Measurements from ENCODE around the gene RGS5.
"Not testable (repeated sequence)": the region's sequence is repeated elsewhere in the genome, so short reads cannot be mapped to it uniquely, and the experiment has no call there.

The RGS5 gene

GRCh38 chr1:163202833-163203451 is at the start of gene RGS5:
Gene RGS5 (minus strand): TSS chr1:163202916. CDS start chr1:163202835, 81 bp downstream.
- in situ Hi-C loops (cut with HindIII; ENCODE audit: low sequenced_read_pairs), result no loop called here

DNA sequence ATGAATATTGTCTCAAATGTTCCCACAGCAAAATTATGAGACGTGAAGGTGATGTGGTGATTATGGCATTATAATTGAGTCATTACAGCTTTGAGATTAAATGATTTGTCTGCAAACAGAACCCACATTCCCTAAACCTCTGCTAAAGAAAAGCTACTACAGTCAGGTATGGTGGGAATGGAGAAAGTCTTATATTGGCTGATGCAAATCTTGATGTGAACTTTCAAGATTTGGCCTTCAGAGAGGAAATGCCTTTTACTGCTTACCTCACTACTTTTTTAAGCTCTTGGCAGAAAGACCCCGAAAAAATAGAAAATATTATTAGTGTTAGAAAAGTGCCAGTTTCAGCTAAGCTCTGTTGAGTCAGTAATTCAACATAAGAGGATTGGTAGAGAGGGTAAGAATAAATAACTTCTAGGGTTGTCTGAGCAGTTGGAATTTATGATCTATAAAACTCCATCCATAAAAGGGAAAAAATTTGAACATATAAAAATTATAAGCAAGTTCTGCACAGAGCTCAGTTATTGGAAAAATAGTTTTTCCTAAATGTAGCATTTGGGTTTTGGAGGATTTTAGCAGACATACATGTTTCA is 47.8 kb upstream of the RGS5 start:
- in situ Hi-C loops (cut with HindIII; ENCODE audit: low sequenced_read_pairs), result no loop called here

DNA sequence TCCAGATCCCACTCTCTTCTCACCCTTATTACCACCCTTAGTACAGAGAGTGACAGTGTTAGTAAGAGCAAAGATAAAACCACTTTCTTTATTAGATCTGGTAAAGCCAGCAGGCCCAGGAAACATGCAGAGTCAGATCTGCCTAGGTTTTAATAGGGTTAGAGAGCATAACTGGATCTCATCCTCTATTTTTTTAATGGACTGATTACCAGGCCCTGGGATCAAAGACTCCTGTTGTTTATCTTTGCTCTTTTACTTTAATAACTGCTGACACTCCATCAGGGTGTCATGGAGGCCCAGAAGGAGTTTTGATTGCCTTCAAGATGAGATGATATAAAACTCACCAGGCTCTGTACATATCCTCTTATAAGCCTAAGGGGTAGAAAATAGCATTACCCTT is 45.3 kb upstream of the RGS5 start:
- in situ Hi-C loops (cut with HindIII; ENCODE audit: low sequenced_read_pairs), result no loop called here

GRCh38 chr1:163244648-163245047 is 41.9 kb upstream of the RGS5 start:
- in situ Hi-C loops (cut with HindIII; ENCODE audit: low sequenced_read_pairs), result not testable (repeated sequence)

DNA sequence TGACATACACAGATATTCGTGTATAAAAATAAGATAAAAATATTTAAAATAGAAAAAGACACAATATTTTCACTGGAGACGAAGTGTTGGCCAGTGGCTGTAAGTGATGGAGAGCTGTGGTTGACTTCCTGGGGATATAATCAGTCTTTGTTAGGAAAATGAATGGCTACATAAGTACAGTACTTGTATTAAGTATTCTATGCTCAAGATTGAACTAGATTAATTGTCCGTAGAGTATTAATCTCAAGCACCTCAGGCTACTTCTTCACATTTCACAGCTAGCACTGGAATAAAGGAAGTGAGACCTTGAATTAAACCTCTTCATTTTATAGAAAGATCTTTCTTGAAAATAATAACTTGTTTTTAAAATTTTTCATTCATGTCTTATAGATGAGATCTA is 39.0 kb upstream of the RGS5 start:
- in situ Hi-C loops (cut with HindIII; ENCODE audit: low sequenced_read_pairs), result no loop called here

DNA sequence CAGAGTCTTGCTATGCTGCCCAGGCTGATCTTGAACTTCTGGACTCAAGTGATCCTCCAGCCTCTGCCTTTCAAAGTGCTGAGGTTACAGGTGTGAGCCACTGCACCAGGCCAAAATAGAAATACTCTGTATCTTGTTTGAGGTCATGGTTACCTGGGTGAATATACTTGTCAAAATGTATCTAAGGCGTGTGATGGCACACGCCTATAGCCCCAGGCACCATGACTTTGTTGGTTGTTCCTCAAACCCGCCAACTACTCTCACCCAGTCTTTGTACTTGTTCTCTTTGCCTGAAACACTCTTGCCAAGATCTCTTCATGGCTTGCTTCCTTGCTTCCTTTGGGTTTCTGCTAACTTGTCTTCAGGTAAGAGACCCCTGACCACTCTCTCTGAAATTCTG is 38.0 kb upstream of the RGS5 start:
- in situ Hi-C loops (cut with HindIII; ENCODE audit: low sequenced_read_pairs), result no loop called here

- in situ Hi-C loops (cut with HindIII; ENCODE audit: low sequenced_read_pairs), result not testable (repeated sequence)
Measured at GRCh38 chr1:163233643-163234042, 30.9 kb upstream of the RGS5 start.

- in situ Hi-C loops (cut with HindIII; ENCODE audit: low sequenced_read_pairs), result no loop called here
Measured at GRCh38 chr1:163231385-163231784, 28.7 kb upstream of the RGS5 start.

GRCh38 chr1:163230827-163231226 is 28.1 kb upstream of the RGS5 start:
- in situ Hi-C loops (cut with HindIII; ENCODE audit: low sequenced_read_pairs), result no loop called here

GRCh38 chr1:163228271-163228670 is 25.6 kb upstream of the RGS5 start:
- in situ Hi-C loops (cut with HindIII; ENCODE audit: low sequenced_read_pairs), result not testable (repeated sequence)

- in situ Hi-C loops (cut with HindIII; ENCODE audit: low sequenced_read_pairs), result no loop called here
Measured at GRCh38 chr1:163227126-163227525, 24.4 kb upstream of the RGS5 start.

- in situ Hi-C loops (cut with HindIII; ENCODE audit: low sequenced_read_pairs), result no loop called here
Measured at GRCh38 chr1:163213626-163214025, 10.9 kb upstream of the RGS5 start.

DNA sequence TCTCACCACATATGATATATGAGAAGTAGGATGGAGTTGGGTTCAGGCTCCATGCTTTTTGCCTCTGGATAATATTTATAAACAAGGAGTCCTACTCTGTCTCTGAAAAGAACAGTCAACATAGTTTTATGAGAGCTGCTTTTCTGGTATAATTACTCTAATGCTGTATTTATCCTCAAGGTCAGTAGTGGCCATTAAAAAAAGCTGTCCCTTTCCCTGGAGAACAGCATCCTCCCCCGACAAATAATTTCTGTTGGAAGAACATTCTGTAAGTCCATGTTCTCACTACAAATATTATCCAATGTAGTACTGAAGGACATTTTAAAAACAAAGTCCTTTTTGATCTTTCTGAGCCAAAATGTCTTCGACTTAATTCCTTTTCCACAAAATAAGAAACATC is 9.0 kb upstream of the RGS5 start:
- in situ Hi-C loops (cut with HindIII; ENCODE audit: low sequenced_read_pairs), result no loop called here

GRCh38 chr1:163205513-163205912 is 2.8 kb upstream of the RGS5 start:
- in situ Hi-C loops (cut with HindIII; ENCODE audit: low sequenced_read_pairs), result no loop called here

DNA sequence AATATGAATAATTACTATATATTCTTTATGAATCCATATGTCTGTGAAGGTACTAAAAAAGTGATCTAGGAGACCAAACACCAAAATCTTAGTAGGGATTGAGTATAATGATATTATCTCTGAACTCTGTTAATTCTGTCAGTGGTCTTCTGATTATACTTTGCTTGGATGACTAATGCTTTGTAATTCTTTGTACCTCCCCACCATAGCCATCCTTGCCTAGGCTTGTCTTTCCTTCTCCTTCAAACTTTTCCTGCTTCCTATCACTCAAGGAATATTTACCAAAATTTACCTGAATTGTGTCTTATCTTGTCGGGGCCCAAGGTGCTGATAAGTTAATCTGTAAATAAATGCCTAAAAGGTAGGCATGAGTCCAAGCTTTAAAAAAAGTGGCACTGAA is 845 bp upstream of the RGS5 start:
- in situ Hi-C loops (cut with HindIII; ENCODE audit: low sequenced_read_pairs), result no loop called here

DNA sequence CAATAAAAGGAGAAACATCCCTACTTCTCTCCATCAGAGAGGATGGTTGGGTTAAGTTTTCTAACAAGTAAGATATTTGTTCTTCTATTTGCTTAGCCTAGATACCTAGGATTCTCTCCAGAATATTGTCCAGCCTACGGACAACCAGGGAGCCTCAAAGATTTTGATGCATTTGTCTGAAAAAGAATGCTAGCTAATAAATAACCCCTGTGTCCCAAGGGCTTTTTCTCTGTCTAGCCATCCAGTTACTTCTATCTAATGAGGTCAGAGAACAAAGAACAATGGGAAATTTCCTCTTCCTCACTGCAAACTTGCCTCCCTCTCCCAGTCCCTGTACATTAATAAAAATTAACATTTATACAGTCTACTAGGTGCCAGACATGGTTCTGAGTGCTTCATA is 810 bp downstream of the RGS5 start:
- in situ Hi-C loops (cut with HindIII; ENCODE audit: low sequenced_read_pairs), result no loop called here

DNA sequence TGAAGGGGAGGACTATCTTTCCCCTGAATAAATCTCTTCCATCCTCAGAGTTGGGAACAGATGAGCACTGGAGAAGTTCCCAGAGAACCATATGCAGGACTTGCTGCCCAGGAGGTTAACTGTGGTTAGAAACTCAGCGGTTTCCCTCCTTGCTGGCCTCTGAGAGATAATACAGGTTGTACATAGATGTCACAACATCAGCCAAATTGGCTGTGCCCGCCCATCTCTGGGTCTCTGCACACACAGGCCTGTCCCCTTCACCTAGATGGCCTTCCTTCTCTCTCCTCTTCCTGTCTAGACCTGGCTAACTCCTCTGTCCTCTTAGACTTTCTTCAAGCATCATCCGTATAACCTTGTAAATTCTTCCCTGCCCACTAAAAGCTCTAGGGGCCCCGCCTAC is 5.7 kb downstream of the RGS5 start:
- in situ Hi-C loops (cut with HindIII; ENCODE audit: low sequenced_read_pairs), result loop anchor here (25.0 kb wide), 1 partner anchor 335 kb away; the partner anchor contains the start of gene CCDC190

DNA sequence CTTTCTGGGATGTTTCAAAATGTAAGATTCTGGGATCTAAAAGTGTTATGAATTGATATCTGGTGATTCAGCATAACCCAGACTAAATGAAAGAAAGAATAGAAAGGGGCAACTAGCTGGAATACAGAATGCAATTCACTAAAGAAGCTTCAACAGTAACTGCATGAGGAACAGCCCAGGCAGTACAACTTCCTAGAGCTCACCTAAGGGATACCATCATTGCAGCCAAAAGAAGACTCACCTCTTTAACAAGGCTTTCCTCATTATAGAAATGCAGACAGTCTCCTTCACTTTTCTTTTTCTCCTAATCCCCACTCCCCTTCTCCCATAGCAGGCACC is 6.3 kb downstream of the RGS5 start:
- in situ Hi-C loops (cut with HindIII; ENCODE audit: low sequenced_read_pairs), result loop anchor here (25.0 kb wide), 1 partner anchor 334 kb away; the partner anchor contains the start of gene CCDC190

- in situ Hi-C loops (cut with HindIII; ENCODE audit: low sequenced_read_pairs), result loop anchor here (25.0 kb wide), 1 partner anchor 334 kb away; the partner anchor contains the start of gene CCDC190
Measured at GRCh38 chr1:163195728-163196448, 6.8 kb downstream of the RGS5 start.

GRCh38 chr1:163191301-163191700 is 11.4 kb downstream of the RGS5 start:
- in situ Hi-C loops (cut with HindIII; ENCODE audit: low sequenced_read_pairs), result loop anchor here (25.0 kb wide), 1 partner anchor 329 kb away; the partner anchor contains the start of gene CCDC190

DNA sequence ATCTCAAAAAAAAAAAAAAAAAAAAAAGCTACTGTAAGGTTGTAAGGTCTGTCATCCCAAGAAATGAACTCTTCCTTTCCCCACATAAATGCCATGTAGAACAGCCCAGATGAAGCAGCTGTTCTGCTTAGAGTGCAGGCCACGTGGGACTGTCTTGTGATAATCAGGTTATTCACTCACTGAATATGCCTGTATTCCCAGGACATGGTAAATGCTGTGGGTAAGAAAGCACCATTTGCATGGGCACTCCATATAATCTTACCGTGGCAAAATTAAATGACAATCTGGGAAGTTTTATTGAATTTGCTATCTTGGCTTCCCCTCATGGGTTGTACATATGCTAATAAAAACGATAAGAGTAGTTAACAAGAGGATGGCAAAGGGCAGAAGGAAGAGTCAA is 13.8 kb downstream of the RGS5 start:
- in situ Hi-C loops (cut with HindIII; ENCODE audit: low sequenced_read_pairs), result loop anchor here (25.0 kb wide), 1 partner anchor 327 kb away; the partner anchor contains the start of gene CCDC190

DNA sequence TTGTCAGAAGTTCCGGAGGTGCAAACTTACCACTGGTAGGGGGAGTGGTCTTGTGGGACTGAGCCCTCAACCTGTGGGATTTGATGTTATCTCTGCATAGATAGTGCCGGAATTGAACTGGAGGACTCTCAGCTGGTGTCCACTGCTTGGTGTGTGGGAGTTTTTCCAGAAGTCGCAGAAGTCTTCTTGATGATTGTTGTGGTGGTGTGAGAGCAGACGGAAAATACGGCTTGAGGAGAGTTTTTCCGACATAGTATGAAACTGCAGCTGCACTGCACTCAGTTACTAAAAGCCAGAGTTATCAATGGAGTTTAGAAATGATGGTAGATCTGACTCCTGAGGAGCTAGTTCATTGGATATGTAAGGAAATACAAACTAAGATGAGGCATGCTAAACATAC is 14.9 kb downstream of the RGS5 start:
- in situ Hi-C loops (cut with HindIII; ENCODE audit: low sequenced_read_pairs), result loop anchor here (25.0 kb wide), 1 partner anchor 326 kb away; the partner anchor contains the start of gene CCDC190
